ENCODE data around the gene PLXNA1. TPM values are rescaled to one million over a fixed set of nuclear protein-coding genes. Genes with fewer than 3 reads are reported as not detected.

Gene PLXNA1
- polyA plus RNA-seq, 1 donor from 2014 or later = 65.6 TPM

DNA sequence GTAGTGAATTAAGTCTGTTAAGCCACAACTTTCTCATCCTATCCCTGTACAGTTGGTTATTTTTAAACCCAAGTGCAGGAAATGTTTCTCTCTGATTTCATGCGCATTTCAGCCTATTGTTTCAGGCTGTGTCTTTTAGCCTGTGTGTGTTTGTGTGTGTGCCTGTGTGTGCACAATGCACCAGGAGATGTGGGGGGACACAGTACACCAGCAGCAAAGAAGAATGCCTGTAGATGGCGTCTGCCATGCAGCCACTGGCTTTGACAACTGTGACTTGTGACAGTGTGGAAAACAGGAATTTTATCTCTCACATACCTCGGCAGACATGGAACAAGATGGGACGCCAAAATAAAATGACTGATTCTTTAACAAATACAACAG is 43.6 kb upstream of the PLXNA1 start:
- TF ChIP-seq RAD21 (conservative IDR thresholded peaks at IDR 0.05) (peak; percentile 53), SMC3 (conservative IDR thresholded peaks at IDR 0.05; ENCODE audit: poor library complexity) (peak; percentile 55), MXI1 (conservative IDR thresholded peaks at IDR 0.05; ENCODE audit: poor library complexity, severe bottlenecking) (no peak), EZH2 (IDR thresholded peaks at IDR 0.05; ENCODE audit: borderline replicate concordance, insufficient read depth, low read length, poor library complexity, severe bottlenecking) (no peak), EP300 (conservative IDR thresholded peaks at IDR 0.05; ENCODE audit: poor library complexity, severe bottlenecking) (no peak)
- TF ChIP-seq, protein P1, sequence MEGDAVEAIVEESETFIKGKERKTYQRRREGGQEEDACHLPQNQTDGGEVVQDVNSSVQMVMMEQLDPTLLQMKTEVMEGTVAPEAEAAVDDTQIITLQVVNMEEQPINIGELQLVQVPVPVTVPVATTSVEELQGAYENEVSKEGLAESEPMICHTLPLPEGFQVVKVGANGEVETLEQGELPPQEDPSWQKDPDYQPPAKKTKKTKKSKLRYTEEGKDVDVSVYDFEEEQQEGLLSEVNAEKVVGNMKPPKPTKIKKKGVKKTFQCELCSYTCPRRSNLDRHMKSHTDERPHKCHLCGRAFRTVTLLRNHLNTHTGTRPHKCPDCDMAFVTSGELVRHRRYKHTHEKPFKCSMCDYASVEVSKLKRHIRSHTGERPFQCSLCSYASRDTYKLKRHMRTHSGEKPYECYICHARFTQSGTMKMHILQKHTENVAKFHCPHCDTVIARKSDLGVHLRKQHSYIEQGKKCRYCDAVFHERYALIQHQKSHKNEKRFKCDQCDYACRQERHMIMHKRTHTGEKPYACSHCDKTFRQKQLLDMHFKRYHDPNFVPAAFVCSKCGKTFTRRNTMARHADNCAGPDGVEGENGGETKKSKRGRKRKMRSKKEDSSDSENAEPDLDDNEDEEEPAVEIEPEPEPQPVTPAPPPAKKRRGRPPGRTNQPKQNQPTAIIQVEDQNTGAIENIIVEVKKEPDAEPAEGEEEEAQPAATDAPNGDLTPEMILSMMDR (IDR thresholded peaks at IDR 0.05; ENCODE audit: poor library complexity, severe bottlenecking) = peak; percentile 67
- TF ChIP-seq, protein P2, sequence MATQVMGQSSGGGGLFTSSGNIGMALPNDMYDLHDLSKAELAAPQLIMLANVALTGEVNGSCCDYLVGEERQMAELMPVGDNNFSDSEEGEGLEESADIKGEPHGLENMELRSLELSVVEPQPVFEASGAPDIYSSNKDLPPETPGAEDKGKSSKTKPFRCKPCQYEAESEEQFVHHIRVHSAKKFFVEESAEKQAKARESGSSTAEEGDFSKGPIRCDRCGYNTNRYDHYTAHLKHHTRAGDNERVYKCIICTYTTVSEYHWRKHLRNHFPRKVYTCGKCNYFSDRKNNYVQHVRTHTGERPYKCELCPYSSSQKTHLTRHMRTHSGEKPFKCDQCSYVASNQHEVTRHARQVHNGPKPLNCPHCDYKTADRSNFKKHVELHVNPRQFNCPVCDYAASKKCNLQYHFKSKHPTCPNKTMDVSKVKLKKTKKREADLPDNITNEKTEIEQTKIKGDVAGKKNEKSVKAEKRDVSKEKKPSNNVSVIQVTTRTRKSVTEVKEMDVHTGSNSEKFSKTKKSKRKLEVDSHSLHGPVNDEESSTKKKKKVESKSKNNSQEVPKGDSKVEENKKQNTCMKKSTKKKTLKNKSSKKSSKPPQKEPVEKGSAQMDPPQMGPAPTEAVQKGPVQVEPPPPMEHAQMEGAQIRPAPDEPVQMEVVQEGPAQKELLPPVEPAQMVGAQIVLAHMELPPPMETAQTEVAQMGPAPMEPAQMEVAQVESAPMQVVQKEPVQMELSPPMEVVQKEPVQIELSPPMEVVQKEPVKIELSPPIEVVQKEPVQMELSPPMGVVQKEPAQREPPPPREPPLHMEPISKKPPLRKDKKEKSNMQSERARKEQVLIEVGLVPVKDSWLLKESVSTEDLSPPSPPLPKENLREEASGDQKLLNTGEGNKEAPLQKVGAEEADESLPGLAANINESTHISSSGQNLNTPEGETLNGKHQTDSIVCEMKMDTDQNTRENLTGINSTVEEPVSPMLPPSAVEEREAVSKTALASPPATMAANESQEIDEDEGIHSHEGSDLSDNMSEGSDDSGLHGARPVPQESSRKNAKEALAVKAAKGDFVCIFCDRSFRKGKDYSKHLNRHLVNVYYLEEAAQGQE (IDR thresholded peaks at IDR 0.05; ENCODE audit: borderline replicate concordance) = no peak
- H3F3A ChIP-seq (ENCODE audit: insufficient read depth, low read length, poor library complexity, severe bottlenecking) = no peaks in the 10 kb centered on the region
- no peaks in the 10 kb centered on the region for H3K27me3 ChIP-seq (ENCODE audit: insufficient read depth, low read depth, low read length)
- H3K36me3 ChIP-seq (ENCODE audit: insufficient read depth, low read length) = no peaks in the 10 kb centered on the region
- no peak overlapping the region for H3K4me3 ChIP-seq (ENCODE audit: low read length)
- H3K27ac ChIP-seq (ENCODE audit: low read length) = no peak overlapping the region
- H3K9me3 ChIP-seq (ENCODE audit: low read length) = no peaks in the 10 kb centered on the region
- no peak overlapping the region for H3K4me2 ChIP-seq (ENCODE audit: low read length)
- no peaks in the 10 kb centered on the region for H3K9me2 ChIP-seq (ENCODE audit: insufficient read depth, low read length)
- H3K79me2 ChIP-seq (replicated peaks; ENCODE audit: insufficient read depth, low read length) = no peaks in the 10 kb centered on the region
- no peak overlapping the region for H3K9ac ChIP-seq (ENCODE audit: low read length)
- no peak overlapping the region for H2AFZ ChIP-seq (ENCODE audit: low read depth, low read length)
- no peaks in the 10 kb centered on the region for H4K20me1 ChIP-seq (ENCODE audit: insufficient read depth)

DNA sequence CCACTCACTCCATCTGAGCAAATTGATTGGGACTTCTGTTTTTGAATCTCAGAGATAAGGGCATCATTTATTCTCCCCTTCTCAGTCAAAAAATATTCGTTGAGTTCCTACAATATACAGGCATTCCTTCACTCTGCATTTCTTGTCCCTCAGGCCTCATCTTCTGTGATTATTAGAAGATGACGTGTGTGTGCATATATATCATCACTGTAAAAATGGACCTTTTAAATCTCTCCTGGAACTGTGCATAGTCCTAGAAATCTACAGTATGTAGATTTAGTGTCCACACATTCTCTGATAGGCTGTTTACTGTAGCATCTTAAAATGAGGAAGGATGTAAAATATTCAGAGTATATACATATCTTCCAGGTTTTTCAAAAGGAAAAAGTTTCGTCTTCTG is 43.2 kb upstream of the PLXNA1 start:
- Histone ChIP-seq H3K4me3 (ENCODE audit: low read length) (no peak overlapping the region), H3K27me3 (ENCODE audit: insufficient read depth, low read depth, low read length) (no peaks in the 10 kb centered on the region), H3F3A (ENCODE audit: insufficient read depth, low read length, poor library complexity, severe bottlenecking) (no peaks in the 10 kb centered on the region), H3K79me2 (replicated peaks; ENCODE audit: insufficient read depth, low read length) (no peaks in the 10 kb centered on the region), H3K9me3 (ENCODE audit: low read length) (no peaks in the 10 kb centered on the region), H2AFZ (ENCODE audit: low read depth, low read length) (no peak overlapping the region), H3K9ac (ENCODE audit: low read length) (no peak overlapping the region), H4K20me1 (ENCODE audit: insufficient read depth) (no peaks in the 10 kb centered on the region), H3K27ac (ENCODE audit: low read length) (no peak overlapping the region), H3K4me2 (ENCODE audit: low read length) (no peak overlapping the region), H3K9me2 (ENCODE audit: insufficient read depth, low read length) (no peaks in the 10 kb centered on the region), H3K36me3 (ENCODE audit: insufficient read depth, low read length) (no peaks in the 10 kb centered on the region)
- TF ChIP-seq, protein P2 (IDR thresholded peaks at IDR 0.05; ENCODE audit: borderline replicate concordance) = no peak
- TF ChIP-seq RAD21 (conservative IDR thresholded peaks at IDR 0.05) (no peak), EP300 (conservative IDR thresholded peaks at IDR 0.05; ENCODE audit: poor library complexity, severe bottlenecking) (no peak), TAF1 (IDR thresholded peaks at IDR 0.05; ENCODE audit: low read depth) (no peak), MXI1 (conservative IDR thresholded peaks at IDR 0.05; ENCODE audit: poor library complexity, severe bottlenecking) (no peak), EZH2 (IDR thresholded peaks at IDR 0.05; ENCODE audit: borderline replicate concordance, insufficient read depth, low read length, poor library complexity, severe bottlenecking) (no peak), POLR2AphosphoS5 (IDR thresholded peaks at IDR 0.05) (no peak), SMC3 (conservative IDR thresholded peaks at IDR 0.05; ENCODE audit: poor library complexity) (no peak)
- TF ChIP-seq, protein P1 (IDR thresholded peaks at IDR 0.05; ENCODE audit: poor library complexity, severe bottlenecking) = no peak
